Upper lobe of left lung (tissue), 4 donors: ENCODE results near the gene LOC128125822.
A peak's percentile ranks its signal among the peaks of the same experiment; 100 is the strongest.

Source experiments
- EP300 ChIP-seq, 4 donors: sonication (generic); formaldehyde crosslinking; IDR thresholded peaks; one replicate each; pipeline ENCODE4 v1.5.1; 2017; ENCODE audit warnings: antibody characterized with exemption in 4 of 4, control low read depth in 2 of 4
- POLR2A ChIP-seq, 4 donors: fragments of 450-650 bp; IDR thresholded peaks; one replicate each; pipeline ENCODE4 v1.5.1; 2016 to 2017; ENCODE audit warnings: antibody characterized with exemption in 4 of 4, mild to moderate bottlenecking in 2 of 4
- POLR2AphosphoS5 ChIP-seq, 2 donors: sonication (generic); formaldehyde crosslinking; IDR thresholded peaks; one replicate each; pipeline ENCODE4 v1.5.1; 2017; ENCODE audit warnings: antibody characterized with exemption in 2 of 2
- TF ChIP-seq, protein P1 (sequence below), 6 experiments: fragments of 450-650 bp in 4 of 6; fragments of 200-600 bp in 2 of 6; sonication (generic) in 2 of 6; IDR thresholded peaks; one replicate each; pipeline ENCODE4 v1.5.1; 2016 to 2019; ENCODE audit warnings: antibody characterized with exemption in 6 of 6

- TF ChIP-seq, protein P1, sequence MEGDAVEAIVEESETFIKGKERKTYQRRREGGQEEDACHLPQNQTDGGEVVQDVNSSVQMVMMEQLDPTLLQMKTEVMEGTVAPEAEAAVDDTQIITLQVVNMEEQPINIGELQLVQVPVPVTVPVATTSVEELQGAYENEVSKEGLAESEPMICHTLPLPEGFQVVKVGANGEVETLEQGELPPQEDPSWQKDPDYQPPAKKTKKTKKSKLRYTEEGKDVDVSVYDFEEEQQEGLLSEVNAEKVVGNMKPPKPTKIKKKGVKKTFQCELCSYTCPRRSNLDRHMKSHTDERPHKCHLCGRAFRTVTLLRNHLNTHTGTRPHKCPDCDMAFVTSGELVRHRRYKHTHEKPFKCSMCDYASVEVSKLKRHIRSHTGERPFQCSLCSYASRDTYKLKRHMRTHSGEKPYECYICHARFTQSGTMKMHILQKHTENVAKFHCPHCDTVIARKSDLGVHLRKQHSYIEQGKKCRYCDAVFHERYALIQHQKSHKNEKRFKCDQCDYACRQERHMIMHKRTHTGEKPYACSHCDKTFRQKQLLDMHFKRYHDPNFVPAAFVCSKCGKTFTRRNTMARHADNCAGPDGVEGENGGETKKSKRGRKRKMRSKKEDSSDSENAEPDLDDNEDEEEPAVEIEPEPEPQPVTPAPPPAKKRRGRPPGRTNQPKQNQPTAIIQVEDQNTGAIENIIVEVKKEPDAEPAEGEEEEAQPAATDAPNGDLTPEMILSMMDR (IDR thresholded peaks at IDR 0.05): no peak
- TF ChIP-seq POLR2A (IDR thresholded peaks at IDR 0.05) (no peak), POLR2AphosphoS5 (IDR thresholded peaks at IDR 0.05) (peak; percentile 43 to 62), EP300 (IDR thresholded peaks at IDR 0.05) (peak in 3 of 4 donors; percentile 13 to 93 (median 57))
Measured at GRCh38 chr6:63571361-63572043, 778 bp upstream of the LOC128125822 start.
